GM19238 (cell line): ENCODE results near the gene ERCC1.
"Not testable (repeated sequence)": the region's sequence is repeated elsewhere in the genome, so short reads cannot be mapped to it uniquely, and the experiment has no call there.

Source experiments
- DNase-seq: peaks from one replicate; pipeline ENCODE4 v3.0.0; 2011; ENCODE audit warnings: low spot score; ENCODE audit not compliant: insufficient read length

ERCC1 gene

DNA sequence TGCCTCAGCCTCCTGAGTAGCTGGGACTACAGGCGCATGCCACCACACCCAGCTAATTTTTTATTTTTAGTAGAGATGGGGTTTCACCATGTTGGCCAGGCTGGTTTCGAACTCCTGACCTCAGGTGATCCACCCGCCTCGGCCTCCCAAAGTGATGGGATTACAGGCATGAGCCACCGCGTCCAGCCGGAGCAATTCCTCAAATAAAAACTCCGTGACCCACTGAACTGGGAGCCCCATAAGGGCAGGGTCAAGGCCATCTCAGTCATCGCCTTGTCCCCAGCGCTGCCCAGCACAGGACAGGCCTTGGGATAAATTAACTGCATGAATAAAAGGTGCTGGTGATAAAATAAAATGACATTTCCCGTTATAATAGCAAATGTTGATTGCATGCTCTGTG lies 6.2 kb upstream of the ERCC1 start:
- not testable (repeated sequence) for DNase-seq

GRCh38 chr19:45428384-45429231 lies 4.9 kb upstream of the ERCC1 start:
- DNase-seq, result no peak

DNA sequence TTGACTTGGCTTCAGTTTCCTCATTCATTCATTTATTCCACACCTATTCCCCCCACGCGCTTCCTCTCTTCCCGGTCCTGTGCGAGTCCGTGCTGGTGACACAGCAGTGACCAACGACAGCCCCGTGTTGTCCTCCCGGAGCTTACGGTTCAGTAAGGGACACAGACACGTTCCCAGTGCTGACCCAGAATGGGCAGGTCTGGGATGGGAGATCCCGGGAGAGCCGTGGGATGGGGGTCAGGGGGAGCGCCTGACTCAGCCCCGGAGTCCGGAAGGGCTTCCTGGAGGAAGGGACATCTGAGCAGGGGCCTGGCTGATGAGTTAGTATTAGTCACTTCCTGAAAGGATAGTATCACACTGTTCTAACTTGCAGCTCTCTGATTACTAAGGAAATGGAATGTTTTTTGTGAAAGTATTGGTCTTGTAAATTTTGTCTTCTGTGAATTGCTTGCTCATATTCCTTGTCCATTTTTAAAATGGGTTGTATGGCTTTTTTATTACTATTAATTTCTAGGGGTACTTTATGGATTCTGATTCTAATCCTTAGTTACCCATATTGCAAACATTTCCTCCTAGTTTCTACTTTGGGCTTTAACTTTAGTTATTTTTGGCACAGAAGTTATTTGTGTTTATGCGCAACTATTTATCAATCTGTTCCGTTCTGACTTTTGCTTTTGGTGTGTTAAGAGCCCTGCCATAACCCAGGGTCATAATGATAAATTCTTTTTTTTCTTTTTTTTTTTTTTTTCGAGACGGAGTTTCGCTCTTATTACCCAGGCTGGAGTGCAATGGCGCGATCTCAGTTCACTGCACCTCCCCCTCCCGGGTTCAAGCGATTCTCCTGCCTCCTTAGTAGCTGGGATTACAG lies 708 bp upstream of the ERCC1 start:
- DNase-seq, result no peak

DNA sequence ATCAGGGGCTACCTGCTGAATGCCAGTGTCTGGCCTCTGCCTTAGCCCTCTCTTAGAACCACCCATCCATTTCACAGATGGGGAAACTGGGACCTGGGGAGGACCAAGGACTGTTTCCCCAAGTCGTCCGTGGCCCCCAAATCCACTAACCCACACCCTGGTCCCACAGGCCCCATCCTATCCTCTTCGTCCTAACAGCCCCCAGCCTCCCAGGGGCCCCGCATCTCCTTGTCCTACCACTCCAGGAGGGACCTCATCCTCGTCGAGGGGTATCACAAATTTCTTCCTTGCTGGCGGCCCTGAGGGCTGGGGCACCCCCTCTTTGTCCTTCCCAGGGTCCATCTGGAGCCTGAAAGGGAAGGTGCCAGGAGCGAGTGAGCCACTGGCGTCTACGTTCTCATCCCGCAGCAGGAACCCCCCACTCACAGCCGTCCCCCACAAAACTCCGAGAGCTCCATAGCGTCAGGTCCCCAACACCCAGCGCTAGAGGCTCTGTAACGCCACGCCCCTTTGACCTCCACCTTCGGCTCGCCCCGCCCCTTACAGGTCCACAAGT lies 606 bp downstream of the ERCC1 start:
- no peak for DNase-seq

DNA sequence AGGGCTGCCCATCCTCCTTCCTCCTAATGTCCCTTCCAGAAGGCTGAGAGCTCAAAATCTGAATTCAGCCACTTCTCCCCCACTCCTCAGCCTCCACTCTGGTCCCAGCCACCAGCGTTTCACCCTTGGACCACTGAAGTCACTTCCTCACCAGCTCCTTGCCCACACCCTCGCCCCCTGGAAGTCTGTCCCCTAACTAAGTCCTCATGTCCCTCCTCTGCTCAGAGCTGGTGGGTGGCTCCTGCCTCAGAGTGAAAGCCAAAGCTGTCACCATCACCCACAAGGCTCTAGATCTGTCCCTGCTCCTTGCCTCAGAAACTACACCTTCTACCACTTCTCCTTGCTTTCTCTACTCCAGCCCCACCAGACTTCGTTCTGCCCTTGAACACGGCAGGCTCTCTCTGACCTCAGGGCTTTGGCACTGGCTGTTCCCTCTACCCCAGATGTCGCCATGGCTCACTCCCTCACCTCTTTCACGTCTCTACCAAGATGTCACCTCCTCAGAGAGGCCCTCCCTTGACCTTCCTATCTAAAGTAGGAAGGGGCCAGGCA lies 1.7 kb downstream of the ERCC1 start:
- no peak for DNase-seq

- no peak for DNase-seq
Measured at GRCh38 chr19:45420871-45421270, 2.8 kb downstream of the ERCC1 start.

DNA sequence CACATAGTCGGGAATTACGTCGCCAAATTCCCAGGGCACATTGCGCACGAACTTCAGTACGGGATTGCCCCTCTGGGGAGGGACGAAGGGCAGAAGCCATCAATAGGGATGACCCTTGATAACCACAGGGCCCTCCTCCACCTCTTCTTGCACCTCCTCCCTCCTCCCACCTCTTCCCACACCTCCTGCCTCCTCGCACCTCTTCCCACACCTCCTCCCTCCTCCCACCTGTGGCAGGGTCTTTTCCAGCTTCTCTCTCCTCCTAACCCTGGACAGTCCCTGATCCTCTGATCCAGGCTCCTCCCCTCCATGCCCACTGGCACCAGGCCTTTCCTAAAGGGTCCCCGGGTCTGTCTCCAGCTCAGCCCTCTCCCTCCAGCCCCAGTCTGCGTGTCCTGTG lies 3.4 kb downstream of the ERCC1 start:
- DNase-seq, result no peak

- no peak for DNase-seq
Measured at GRCh38 chr19:45419895-45420294, 3.8 kb downstream of the ERCC1 start.

DNA sequence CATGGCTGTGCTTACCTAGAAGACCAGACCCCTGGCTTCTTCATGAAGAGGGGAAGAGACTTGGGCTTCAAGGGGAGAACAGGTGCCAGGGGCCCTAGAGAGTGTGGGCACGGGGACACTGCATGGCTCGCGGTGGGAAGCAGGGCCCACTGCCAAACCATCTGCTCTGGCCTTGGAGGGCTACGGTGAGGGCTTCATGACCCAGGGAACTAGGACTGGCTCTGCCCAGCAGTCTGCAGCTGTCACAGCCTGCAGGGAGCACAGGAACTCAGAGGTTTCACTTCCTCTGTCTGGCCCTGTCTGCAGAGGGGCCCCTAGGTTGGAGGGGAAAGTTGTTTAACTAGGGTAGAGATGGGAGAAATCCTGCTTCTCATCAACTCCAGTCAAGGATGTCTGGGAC lies 4.3 kb downstream of the ERCC1 start:
- DNase-seq, result peak; percentile 86

- DNase-seq, result no peak
Measured at GRCh38 chr19:45418802-45419201, 4.9 kb downstream of the ERCC1 start.

GRCh38 chr19:45417151-45417550 lies 6.6 kb downstream of the ERCC1 start:
- no peak for DNase-seq

DNA sequence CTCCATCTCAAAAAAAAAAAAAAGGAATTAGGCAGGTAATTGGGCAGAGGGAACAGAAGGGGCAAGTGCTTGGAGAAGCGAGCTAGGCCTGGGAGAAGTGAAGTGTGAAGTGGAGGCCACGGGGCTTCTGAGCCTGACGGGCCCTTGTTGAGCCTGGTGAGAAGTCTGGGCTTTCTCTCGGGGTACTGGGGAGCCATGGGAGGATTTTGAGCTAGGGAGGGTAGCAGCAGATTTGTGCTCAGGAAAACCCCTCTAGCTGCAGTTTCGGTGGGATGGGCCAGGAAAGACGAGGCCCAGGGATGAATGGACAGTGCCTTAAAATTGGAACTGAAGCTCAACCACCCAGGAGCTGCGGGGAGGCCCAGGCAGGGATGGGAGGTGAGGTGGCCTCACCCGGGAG lies 9.2 kb downstream of the ERCC1 start:
- no peak for DNase-seq

DNA sequence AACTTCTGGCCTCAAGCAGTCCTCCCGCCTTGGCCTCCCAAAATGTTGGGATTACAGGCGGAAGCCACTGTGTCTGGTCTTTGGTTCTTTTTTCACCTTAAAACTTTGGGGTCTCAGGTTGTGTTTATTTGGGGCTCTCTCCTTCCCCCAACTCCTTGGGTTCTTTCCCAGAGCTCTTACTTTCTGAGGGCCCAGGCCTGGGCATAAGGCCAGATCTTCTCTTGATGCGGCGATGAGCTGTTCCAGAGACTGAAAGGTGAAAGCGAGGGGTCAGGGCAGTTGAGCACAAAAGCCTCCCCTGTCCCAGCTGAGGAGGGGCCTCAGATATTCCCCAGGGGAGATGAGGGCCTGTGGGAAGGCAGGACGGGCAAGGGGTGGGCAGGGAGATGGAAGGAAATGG lies 10.2 kb downstream of the ERCC1 start:
- DNase-seq, result no peak

GRCh38 chr19:45410330-45410729 lies 13.4 kb downstream of the ERCC1 start:
- not testable (repeated sequence) for DNase-seq

DNA sequence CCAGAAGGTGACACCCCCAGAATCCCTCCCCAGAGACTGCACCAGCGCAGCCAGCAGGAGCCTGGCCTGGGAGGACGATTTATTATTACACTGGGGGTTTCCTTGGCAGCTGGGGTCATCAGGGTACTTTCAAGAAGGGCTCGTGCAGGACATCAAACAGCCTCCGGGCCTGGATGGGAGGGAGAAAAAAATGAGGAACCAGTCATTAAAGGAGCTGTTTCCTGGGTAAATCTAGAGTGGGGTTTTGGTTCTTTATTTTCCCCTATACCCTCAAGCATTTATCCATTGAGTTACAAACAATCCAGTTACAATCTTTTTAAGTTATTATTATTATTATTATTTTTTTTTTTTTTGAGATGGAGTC lies 14.2 kb downstream of the ERCC1 start:
- no peak for DNase-seq

- DNase-seq, result no peak
Measured at GRCh38 chr19:45408830-45409556, 14.7 kb downstream of the ERCC1 start.

DNA sequence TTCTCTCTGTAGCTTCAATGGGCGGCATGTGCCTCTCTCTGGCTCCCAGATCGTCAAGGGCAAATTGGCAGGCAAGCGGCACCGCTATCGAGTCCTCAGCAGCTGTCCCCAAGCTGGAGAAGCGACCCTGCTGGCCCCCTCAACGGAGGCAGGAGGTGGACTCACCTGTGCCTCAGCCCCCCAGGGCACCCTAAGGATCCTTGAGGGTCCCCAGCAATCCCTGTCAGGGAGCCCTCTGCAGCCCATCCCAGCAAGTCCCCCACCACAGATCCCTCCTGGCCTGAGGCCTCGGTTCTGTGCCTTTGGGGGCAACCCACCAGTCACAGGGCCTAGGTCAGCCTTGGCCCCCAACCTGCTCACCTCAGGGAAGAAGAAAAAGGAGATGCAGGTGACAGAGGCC lies 15.6 kb downstream of the ERCC1 start:
- no peak for DNase-seq

DNA sequence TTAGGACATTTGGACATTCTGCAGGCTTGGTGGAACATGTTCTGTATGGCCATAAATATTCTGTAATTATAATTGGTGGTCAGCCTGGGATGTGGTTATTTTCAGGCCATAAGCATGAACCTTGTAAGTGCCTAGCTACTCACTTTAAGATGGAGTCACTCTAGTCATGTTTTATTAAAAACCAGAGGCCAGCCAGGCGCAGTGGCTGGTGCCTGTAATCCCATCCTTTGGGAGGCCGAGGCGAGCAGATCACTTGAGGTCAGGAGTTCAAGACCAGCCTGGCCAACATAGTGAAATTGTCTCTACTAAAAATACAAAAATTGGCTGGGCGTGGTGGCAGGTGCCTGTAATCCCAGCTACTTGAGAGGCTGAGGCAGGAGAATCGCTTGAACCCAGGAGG lies 16.1 kb downstream of the ERCC1 start:
- DNase-seq, result not testable (repeated sequence)

DNA sequence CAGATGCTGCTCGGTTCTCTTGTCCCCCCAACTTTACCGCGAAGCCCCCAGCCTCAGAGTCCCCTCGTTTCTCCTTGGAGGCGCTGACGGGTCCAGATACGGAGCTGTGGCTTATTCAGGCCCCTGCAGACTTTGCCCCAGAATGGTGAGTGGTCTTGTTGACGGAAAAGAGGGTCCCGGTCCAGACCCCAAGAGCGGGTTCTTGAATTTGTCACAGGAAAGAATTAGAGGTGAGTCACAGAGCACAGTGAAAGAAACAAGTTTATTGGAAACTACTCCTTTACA lies 16.7 kb downstream of the ERCC1 start:
- DNase-seq, result no peak

- DNase-seq, result peak; percentile 93
Measured at GRCh38 chr19:45406226-45407090, 17.3 kb downstream of the ERCC1 start, which contains the start of gene POLR1G. POLR1G (plus strand) TSS chr19:45406644; CDS start chr19:45406697, 53 bp downstream.
